ENCODE data around the gene QSOX2. TPM values are rescaled to one million over a fixed set of nuclear protein-coding genes. Genes with fewer than 3 reads are reported as not detected.

QSOX2 gene
- total RNA-seq, 4 donors from 2014 or later, result 5.6 to 18.5 (median 6.6) TPM

GRCh38 chr9:136243631-136244030, 2.0 kb downstream of the QSOX2 start:
- ATAC-seq (ENCODE audit: low FRiP score) (no peak), DNase-seq (ENCODE audit: low spot score) (no peak)
- TF ChIP-seq CTCF (IDR thresholded peaks at IDR 0.05), result no peak

DNA sequence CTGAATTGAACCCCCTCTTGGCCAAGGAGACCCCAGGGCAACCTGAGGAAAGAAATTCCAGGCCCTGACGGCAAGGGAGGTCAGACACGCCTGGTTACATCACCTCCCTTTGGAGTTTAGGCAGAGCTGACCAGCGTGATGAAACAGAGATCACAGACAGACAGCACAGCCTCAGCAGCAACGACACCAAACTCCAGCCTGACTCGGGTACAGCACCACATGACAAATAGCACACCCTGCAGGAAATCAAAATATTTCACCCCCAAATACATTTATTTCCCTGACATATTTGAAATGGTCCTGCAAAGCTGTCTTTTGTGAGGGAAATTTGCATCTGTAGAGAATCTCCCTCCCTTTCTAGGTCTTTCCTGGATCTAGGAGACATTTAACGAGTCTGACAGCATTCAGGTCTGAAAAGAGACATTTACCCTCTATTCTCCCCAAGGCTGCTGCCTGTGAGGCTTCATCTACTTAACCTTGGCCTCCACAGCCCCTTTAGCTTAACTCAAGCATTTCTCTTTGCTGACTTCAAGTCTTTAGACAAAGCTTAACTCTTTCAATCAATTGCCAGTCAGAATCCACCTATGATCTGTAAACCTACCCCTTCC, 2.6 kb downstream of the QSOX2 start:
- no peak for ATAC-seq (ENCODE audit: low FRiP score)
- TF ChIP-seq CTCF (IDR thresholded peaks at IDR 0.05), result no peak
- no peak for DNase-seq (ENCODE audit: low spot score)

DNA sequence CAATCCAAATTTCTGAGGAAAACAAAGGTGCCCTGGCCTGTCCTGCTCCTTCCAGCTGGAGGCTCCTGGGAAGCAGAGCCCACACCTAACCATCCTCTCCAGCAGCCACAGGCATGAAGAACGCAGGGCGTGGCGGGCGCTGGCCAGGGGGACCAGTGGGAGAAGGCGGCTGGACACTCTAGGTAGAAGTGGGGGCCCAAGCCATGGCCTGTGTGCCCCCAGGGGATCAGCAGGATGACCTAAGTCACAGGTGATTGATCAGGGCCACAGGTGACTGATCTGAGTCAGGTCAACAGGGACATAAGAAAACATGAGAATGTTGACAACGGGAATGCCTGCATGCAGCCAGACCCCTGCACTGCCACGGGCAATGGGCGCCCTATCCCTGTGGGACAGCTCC, 3.4 kb downstream of the QSOX2 start:
- DNase-seq (ENCODE audit: low spot score) (no peak), ATAC-seq (ENCODE audit: low FRiP score) (no peak)
- TF ChIP-seq CTCF (IDR thresholded peaks at IDR 0.05), result no peak

- DNase-seq (ENCODE audit: low spot score), result no peak
Measured at GRCh38 chr9:136241542-136241941, 4.1 kb downstream of the QSOX2 start.

GRCh38 chr9:136240941-136241340, 4.7 kb downstream of the QSOX2 start:
- no peak for ATAC-seq (ENCODE audit: low FRiP score)

More at GRCh38 chr9:136241542-136241941, 4.1 kb downstream of the QSOX2 start:
- no peak for TF ChIP-seq CTCF (IDR thresholded peaks at IDR 0.05)
- ATAC-seq (ENCODE audit: low FRiP score), result no peak

GRCh38 chr9:136239983-136240330, 5.7 kb downstream of the QSOX2 start:
- ATAC-seq (ENCODE audit: low FRiP score), result no peak
- no peak for DNase-seq (ENCODE audit: low spot score)

More at GRCh38 chr9:136240941-136241340, 4.7 kb downstream of the QSOX2 start:
- no peak for DNase-seq (ENCODE audit: low spot score)
- TF ChIP-seq CTCF (IDR thresholded peaks at IDR 0.05), result no peak

More at GRCh38 chr9:136239983-136240330, 5.7 kb downstream of the QSOX2 start:
- no peak for TF ChIP-seq CTCF (IDR thresholded peaks at IDR 0.05)
